Measurements from ENCODE around the gene PTGER2. TPM values are rescaled to one million over a fixed set of nuclear protein-coding genes. Genes with fewer than 3 reads are reported as not detected.

The PTGER2 gene
- total RNA-seq, 1 experiment from 2014 or later, result 5.7 TPM

GRCh38 chr14:52304248-52304904, 9.7 kb upstream of the PTGER2 start:
- DNase-seq (ENCODE audit: low spot score), result no peak

- DNase-seq (ENCODE audit: low spot score), result no peak
Observed at GRCh38 chr14:52305014-52305413, 9.1 kb upstream of the PTGER2 start.

- DNase-seq (ENCODE audit: low spot score), result no peak
Observed at GRCh38 chr14:52307376-52307775, 6.7 kb upstream of the PTGER2 start.

- DNase-seq (ENCODE audit: low spot score), result no peak
Observed at GRCh38 chr14:52307905-52308304, 6.2 kb upstream of the PTGER2 start.

GRCh38 chr14:52310541-52310940, 3.6 kb upstream of the PTGER2 start:
- DNase-seq (ENCODE audit: low spot score), result no peak

- no peak for DNase-seq (ENCODE audit: low spot score)
Observed at GRCh38 chr14:52312931-52313355, 1.2 kb upstream of the PTGER2 start.

- no peak for DNase-seq (ENCODE audit: low spot score)
Observed at GRCh38 chr14:52313462-52313861, 650 bp upstream of the PTGER2 start.

GRCh38 chr14:52314595-52315354, 663 bp downstream of the PTGER2 start:
- DNase-seq (ENCODE audit: low spot score), result no peak

GRCh38 chr14:52315355-52315718, 1.2 kb downstream of the PTGER2 start:
- DNase-seq (ENCODE audit: low spot score), result no peak

- no peak for DNase-seq (ENCODE audit: low spot score)
Observed at GRCh38 chr14:52318062-52318461, 4.0 kb downstream of the PTGER2 start.

GRCh38 chr14:52318826-52319645, 4.9 kb downstream of the PTGER2 start:
- peak; percentile 18 for DNase-seq (ENCODE audit: low spot score)

- DNase-seq (ENCODE audit: low spot score), result no peak
Observed at GRCh38 chr14:52319919-52320318, 5.8 kb downstream of the PTGER2 start.

GRCh38 chr14:52325126-52325525, 11.0 kb downstream of the PTGER2 start:
- DNase-seq (ENCODE audit: low spot score), result peak; percentile 55

GRCh38 chr14:52325630-52326029, 11.5 kb downstream of the PTGER2 start:
- peak; percentile 10 for DNase-seq (ENCODE audit: low spot score)

- peak; percentile 41 for DNase-seq (ENCODE audit: low spot score)
Observed at GRCh38 chr14:52327374-52328226, 13.5 kb downstream of the PTGER2 start.

- no peak for DNase-seq (ENCODE audit: low spot score)
Observed at GRCh38 chr14:52328276-52328675, 14.2 kb downstream of the PTGER2 start.

GRCh38 chr14:52329678-52330369, 15.7 kb downstream of the PTGER2 start:
- DNase-seq (ENCODE audit: low spot score), result no peak

- DNase-seq (ENCODE audit: low spot score), result no peak
Observed at GRCh38 chr14:52332269-52332668, 18.2 kb downstream of the PTGER2 start.

GRCh38 chr14:52333108-52333507, 19.0 kb downstream of the PTGER2 start:
- no peak for DNase-seq (ENCODE audit: low spot score)

GRCh38 chr14:52333823-52334657, 19.9 kb downstream of the PTGER2 start:
- no peak for DNase-seq (ENCODE audit: low spot score)
